Endodermal cell (in vitro differentiated cells): ENCODE measurements around the gene PPP2R5C. TPM values are rescaled to one million over a fixed set of nuclear protein-coding genes. Genes with fewer than 3 reads are reported as not detected.

Experiments used
- DNase-seq: peaks from one replicate; pipeline ENCODE4 v3.0.0-alpha.2; 2017
- H3K27ac ChIP-seq: 2 replicates; pipeline ENCODE4 v1.5.1; 2013; ENCODE audit warnings: mild to moderate bottlenecking, low read depth, low read length, moderate library complexity
- H3K27me3 ChIP-seq: 2 replicates; pipeline ENCODE4 v1.6.1; 2013; ENCODE audit warnings: mild to moderate bottlenecking, low read length, moderate library complexity; ENCODE audit not compliant: insufficient read depth, control insufficient read depth, poor library complexity, severe bottlenecking
- H3K36me3 ChIP-seq: 2 replicates; pipeline ENCODE4 v1.7.0; 2013; ENCODE audit warnings: mild to moderate bottlenecking, low read length, moderate library complexity; ENCODE audit not compliant: control insufficient read depth, insufficient read depth
- H3K4me1 ChIP-seq: one replicate; pipeline ENCODE4 v1.7.0; 2013; ENCODE audit warnings: low read length; ENCODE audit not compliant: control insufficient read depth, insufficient read depth
- H3K4me3 ChIP-seq: 2 replicates; pipeline ENCODE4 v1.5.1; 2013; ENCODE audit warnings: mild to moderate bottlenecking, low read length, moderate library complexity
- H3K9ac ChIP-seq: 2 replicates; pipeline ENCODE4 v1.6.1; 2013; ENCODE audit warnings: mild to moderate bottlenecking, low read length, moderate library complexity; ENCODE audit not compliant: poor library complexity, severe bottlenecking; ENCODE audit errors: extremely low read depth
- H3K9me3 ChIP-seq: 2 replicates; pipeline ENCODE4 v1.6.1; 2013; ENCODE audit warnings: mild to moderate bottlenecking, low read length, moderate library complexity; ENCODE audit not compliant: control insufficient read depth
- H3K27ac Mint-ChIP-seq: 2 replicates; pipeline ENCODE4 v1.8.0; 2020; ENCODE audit warnings: mixed read lengths
- H3K27me3 Mint-ChIP-seq: 2 replicates; pipeline ENCODE4 v1.8.0; 2021; ENCODE audit warnings: mild to moderate bottlenecking, mixed read lengths; ENCODE audit not compliant: insufficient read depth
- H3K36me3 Mint-ChIP-seq: 2 replicates; pipeline ENCODE4 v1.8.0; 2020; ENCODE audit warnings: low read depth, mixed read lengths
- H3K4me1 Mint-ChIP-seq: 2 replicates; pipeline ENCODE4 v1.8.0; 2020; ENCODE audit warnings: mixed read lengths
- H3K4me3 Mint-ChIP-seq: 2 replicates; pipeline ENCODE4 v1.8.0; 2020; ENCODE audit warnings: mild to moderate bottlenecking, moderate library complexity, mixed read lengths
- H3K9me3 Mint-ChIP-seq: 2 replicates; pipeline ENCODE4 v1.8.0; 2020; ENCODE audit warnings: mild to moderate bottlenecking, mixed read lengths
- WGBS, 2 experiments: methylation state at CpG; one replicate each; pipeline versions ENCODE4 v1.1.5 to v1.1.7; 2013; ENCODE audit warnings: missing lambda C conversion rate in 2 of 2, mixed read lengths in 1 of 2; ENCODE audit not compliant: insufficient coverage in 1 of 2, insufficient read length in 1 of 2; 5-methylcytosine and 5-hydroxymethylcytosine counted together
- total RNA-seq, 2 donors: library from RNA; stranded (reverse); fragmentation: NEBNext Ultra II Directional in 1 of 2; extraction: Animal tissue kit (Norgen Biotek cat#: 25700) in 1 of 2; gene quantifications; 2 replicates in 1 of 2; 3 replicates in 1 of 2; pipeline ENCODE4 v1.2.1, GENCODE V29; 2021
- TF ChIP-seq, protein P1 (sequence below): fragments of 200-600 bp; sonication (generic); conservative IDR thresholded peaks from 2 replicates; pipeline ENCODE4 v1.5.0; 2021; ENCODE audit warnings: antibody characterized with exemption, mild to moderate bottlenecking

Gene PPP2R5C
- total RNA-seq, 2 donors from 2014 or later = 116 to 117 TPM

DNA sequence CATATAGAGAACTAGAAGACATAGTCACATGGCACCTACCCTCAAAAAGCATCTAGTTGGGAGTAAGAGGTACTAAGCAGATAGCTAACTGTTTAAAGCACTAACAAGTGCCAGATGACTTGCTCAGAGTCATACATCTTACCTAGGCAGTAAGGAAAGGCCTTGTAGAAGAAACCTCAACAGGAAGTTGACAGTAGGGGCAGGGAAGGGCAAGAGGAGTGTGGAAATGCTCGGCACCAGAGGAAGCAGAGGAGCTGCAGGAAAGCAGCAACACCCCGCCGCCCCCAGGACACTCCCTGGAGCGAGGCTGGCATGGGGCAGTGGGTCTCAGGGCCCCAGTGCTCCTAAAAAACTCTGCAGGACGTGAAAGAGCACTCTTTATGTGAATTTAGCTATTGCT is 92.9 kb downstream of the PPP2R5C start:
- no peaks in the 10 kb centered on the region for H3K27me3 ChIP-seq
- DNase-seq = no peak
- H3K4me3 ChIP-seq = no peak overlapping the region
- H3K9me3 ChIP-seq = no peaks in the 10 kb centered on the region
- H3K36me3 ChIP-seq = peaks cover 31% of the 10 kb centered on the region
- Mint-ChIP-seq H3K36me3 (peaks cover 15% of the 10 kb centered on the region), H3K9me3 (no peaks in the 10 kb centered on the region), H3K27me3 (no peaks in the 10 kb centered on the region), H3K4me3 (no peak overlapping the region), H3K4me1 (peaks cover 18% of the 10 kb centered on the region), H3K27ac (no peak overlapping the region)
- WGBS, 2 experiments = 80 to 94% methylated on average over 1 to 5 of the region's 5 CpGs
- TF ChIP-seq, protein P1, sequence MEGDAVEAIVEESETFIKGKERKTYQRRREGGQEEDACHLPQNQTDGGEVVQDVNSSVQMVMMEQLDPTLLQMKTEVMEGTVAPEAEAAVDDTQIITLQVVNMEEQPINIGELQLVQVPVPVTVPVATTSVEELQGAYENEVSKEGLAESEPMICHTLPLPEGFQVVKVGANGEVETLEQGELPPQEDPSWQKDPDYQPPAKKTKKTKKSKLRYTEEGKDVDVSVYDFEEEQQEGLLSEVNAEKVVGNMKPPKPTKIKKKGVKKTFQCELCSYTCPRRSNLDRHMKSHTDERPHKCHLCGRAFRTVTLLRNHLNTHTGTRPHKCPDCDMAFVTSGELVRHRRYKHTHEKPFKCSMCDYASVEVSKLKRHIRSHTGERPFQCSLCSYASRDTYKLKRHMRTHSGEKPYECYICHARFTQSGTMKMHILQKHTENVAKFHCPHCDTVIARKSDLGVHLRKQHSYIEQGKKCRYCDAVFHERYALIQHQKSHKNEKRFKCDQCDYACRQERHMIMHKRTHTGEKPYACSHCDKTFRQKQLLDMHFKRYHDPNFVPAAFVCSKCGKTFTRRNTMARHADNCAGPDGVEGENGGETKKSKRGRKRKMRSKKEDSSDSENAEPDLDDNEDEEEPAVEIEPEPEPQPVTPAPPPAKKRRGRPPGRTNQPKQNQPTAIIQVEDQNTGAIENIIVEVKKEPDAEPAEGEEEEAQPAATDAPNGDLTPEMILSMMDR = no peak
- no peak overlapping the region for H3K9ac ChIP-seq
- H3K27ac ChIP-seq = no peak overlapping the region
- H3K4me1 ChIP-seq = no peaks in the 10 kb centered on the region

GRCh38 chr14:101855958-101856357 is 94.4 kb downstream of the PPP2R5C start:
- WGBS, 2 experiments = 97 to 98% methylated on average over 5 of the region's 5 CpGs
- no peaks in the 10 kb centered on the region for H3K9me3 Mint-ChIP-seq
- no peaks in the 10 kb centered on the region for H3K4me1 ChIP-seq
- H3K27ac ChIP-seq = no peak overlapping the region
- H3K27me3 Mint-ChIP-seq = no peaks in the 10 kb centered on the region
- no peak overlapping the region for H3K4me3 Mint-ChIP-seq
- H3K9ac ChIP-seq = no peak overlapping the region
- TF ChIP-seq, protein P1 = no peak
- no peak overlapping the region for H3K4me3 ChIP-seq
- peaks cover 9% of the 10 kb centered on the region for H3K4me1 Mint-ChIP-seq
- H3K27me3 ChIP-seq = no peaks in the 10 kb centered on the region
- H3K9me3 ChIP-seq = no peaks in the 10 kb centered on the region
- no peak overlapping the region for H3K27ac Mint-ChIP-seq
- H3K36me3 Mint-ChIP-seq = peaks cover 24% of the 10 kb centered on the region
- DNase-seq = no peak
- H3K36me3 ChIP-seq = peaks cover 42% of the 10 kb centered on the region

DNA sequence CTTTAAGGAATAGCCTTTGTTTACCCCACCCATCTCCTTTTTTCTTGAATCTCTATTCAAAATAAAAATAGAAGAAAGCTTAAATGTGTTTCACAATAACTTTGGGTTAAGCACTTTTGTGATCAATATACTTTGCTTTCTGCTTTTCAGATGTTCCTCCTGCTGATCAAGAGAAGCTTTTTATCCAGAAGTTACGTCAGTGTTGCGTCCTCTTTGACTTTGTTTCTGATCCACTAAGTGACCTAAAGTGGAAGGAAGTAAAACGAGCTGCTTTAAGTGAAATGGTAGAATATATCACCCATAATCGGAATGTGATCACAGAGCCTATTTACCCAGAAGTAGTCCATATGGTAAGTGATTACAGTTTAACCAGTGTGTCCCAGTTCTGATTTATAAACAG is 95.0 kb downstream of the PPP2R5C start:
- Histone ChIP-seq H3K36me3 (peaks cover 42% of the 10 kb centered on the region), H3K9ac (no peak overlapping the region), H3K27ac (no peak overlapping the region), H3K27me3 (no peaks in the 10 kb centered on the region), H3K4me1 (no peaks in the 10 kb centered on the region), H3K9me3 (no peaks in the 10 kb centered on the region), H3K4me3 (no peak overlapping the region)
- Mint-ChIP-seq H3K4me1 (peaks cover 9% of the 10 kb centered on the region), H3K36me3 (peaks cover 26% of the 10 kb centered on the region), H3K27me3 (no peaks in the 10 kb centered on the region), H3K4me3 (no peak overlapping the region), H3K27ac (no peak overlapping the region), H3K9me3 (no peaks in the 10 kb centered on the region)
- TF ChIP-seq, protein P1 = no peak
- WGBS, 2 experiments = 96 to 100% methylated on average over 4 of the region's 4 CpGs
- no peak for DNase-seq
